H1 (cell line): ENCODE results near the gene NFATC1. TPM values are rescaled to one million over a fixed set of nuclear protein-coding genes. Genes with fewer than 3 reads are reported as not detected.

Experiments
- CTCF ChIA-PET: fragments of 300-600 bp; sonication (Branson Sonifier 250); formaldehyde crosslinking; loops from one replicate; lab custom pipeline; 2021; ENCODE audit not compliant: partially characterized antibody; lab: Charles Lee
- POLR2A ChIA-PET: fragments of 300-600 bp; sonication (Branson Sonifier 250); formaldehyde crosslinking; loops from one replicate; lab custom pipeline; 2021; ENCODE audit warnings: inconsistent platforms; ENCODE audit not compliant: partially characterized antibody; lab: Charles Lee
- DNase-seq, 2 experiments: peaks; one replicate each; pipeline versions ENCODE4 v3.0.0 to v3.0.0-alpha.2; 2010 to 2022; ENCODE audit warnings: low spot score in 2 of 2, low read depth in 1 of 2, mixed read lengths in 1 of 2
- FAIRE-seq: peaks from 2 replicates; lab custom pipeline; 2011; peaks lifted over from hg19 to GRCh38; lab: Jason Lieb, UNC
- H2AFZ ChIP-seq: 2 replicates; pipeline ENCODE4 v1.8.1; 2012; ENCODE audit warnings: low read length, inconsistent platforms
- H2AK5ac ChIP-seq: 2 replicates; pipeline ENCODE4 v1.6.1; 2013; ENCODE audit warnings: low read depth, low read length
- H2BK120ac ChIP-seq: replicated peaks from 2 replicates; pipeline ENCODE3; 2013; ENCODE audit warnings: low read depth, low read length, inconsistent platforms
- H2BK12ac ChIP-seq: 2 replicates; pipeline ENCODE4 v1.6.1; 2013; ENCODE audit warnings: low read depth, low read length
- H2BK15ac ChIP-seq: 2 replicates; pipeline ENCODE4 v1.6.1; 2013; ENCODE audit warnings: low read length
- H2BK20ac ChIP-seq: 2 replicates; pipeline ENCODE4 v1.6.1; 2013; ENCODE audit warnings: low read length
- H2BK5ac ChIP-seq: 2 replicates; pipeline ENCODE4 v1.6.1; 2013; ENCODE audit warnings: low read depth, low read length
- H3K14ac ChIP-seq: 2 replicates; pipeline ENCODE4 v1.6.1; 2013; ENCODE audit warnings: inconsistent platforms; ENCODE audit not compliant: insufficient read length
- H3K18ac ChIP-seq: 2 replicates; pipeline ENCODE4 v1.6.1; 2013; ENCODE audit warnings: low read length; ENCODE audit errors: extremely low read depth
- H3K23ac ChIP-seq: 2 replicates; pipeline ENCODE4 v1.6.1; 2013; ENCODE audit warnings: inconsistent platforms; ENCODE audit not compliant: insufficient read length
- H3K23me2 ChIP-seq: 2 replicates; pipeline ENCODE4 v1.6.1; 2013; ENCODE audit warnings: low read depth, low read length
- H3K27ac ChIP-seq: 2 replicates; pipeline ENCODE4 v1.6.1; 2011; ENCODE audit warnings: low read depth, low read length, inconsistent platforms
- H3K27me3 ChIP-seq, 4 experiments: replicated peaks in 1 of 4; 1 replicate in 1 of 4; 2 replicates in 3 of 4; pipeline versions ENCODE4 v1.6.1 to v1.8.1; 2011 to 2013; ENCODE audit warnings: low read length in 3 of 4, mild to moderate bottlenecking in 3 of 4, inconsistent platforms in 2 of 4, mixed read lengths in 2 of 4, moderate library complexity in 1 of 4; ENCODE audit not compliant: control insufficient read depth in 3 of 4, insufficient read depth in 3 of 4; ENCODE audit errors: extremely low read depth in 1 of 4
- H3K36me3 ChIP-seq, 4 experiments: 2 replicates each; pipeline versions ENCODE4 v1.6.1 to v1.8.1; 2011 to 2013; ENCODE audit warnings: mild to moderate bottlenecking in 4 of 4, low read length in 3 of 4, moderate library complexity in 2 of 4, control low read depth in 1 of 4, inconsistent platforms in 1 of 4; ENCODE audit not compliant: insufficient read depth in 4 of 4, control insufficient read depth in 2 of 4
- H3K4ac ChIP-seq: replicated peaks from 2 replicates; pipeline ENCODE3; 2013; ENCODE audit warnings: low read length, low read depth, mixed read lengths, inconsistent platforms; ENCODE audit not compliant: insufficient read length
- H3K4me1 ChIP-seq, 4 experiments: replicated peaks in 1 of 4; 1 replicate in 1 of 4; 2 replicates in 3 of 4; pipeline versions ENCODE4 v1.6.1 to v1.8.1; 2011 to 2013; ENCODE audit warnings: low read length in 3 of 4, inconsistent platforms in 2 of 4, mixed read lengths in 1 of 4; ENCODE audit not compliant: insufficient read depth in 4 of 4, control insufficient read depth in 3 of 4
- H3K4me2 ChIP-seq, 2 experiments: 2 replicates each; pipeline versions ENCODE4 v1.6.1 to v1.8.1; 2011 to 2013; ENCODE audit warnings: low read depth in 2 of 2, low read length in 2 of 2, control low read depth in 1 of 2, inconsistent platforms in 1 of 2, mild to moderate bottlenecking in 1 of 2; ENCODE audit not compliant: insufficient read depth in 1 of 2
- H3K4me3 ChIP-seq, 4 experiments: fragments of 200-600, 300-600 bp in 1 of 4; sonication (generic), shearing (Covaris generic), sonication (Bioruptor Twin) in 1 of 4; 2 replicates each; pipeline versions ENCODE4 v1.5.1 to v1.8.1; 2011 to 2016; ENCODE audit warnings: low read length in 4 of 4, low read depth in 3 of 4, control low read depth in 2 of 4, inconsistent platforms in 2 of 4, mild to moderate bottlenecking in 2 of 4, mixed read lengths in 1 of 4, moderate library complexity in 1 of 4; ENCODE audit not compliant: insufficient read depth in 2 of 4; ENCODE audit errors: extremely low read depth in 1 of 4
- H3K56ac ChIP-seq: replicated peaks from 2 replicates; pipeline ENCODE3; 2013; ENCODE audit warnings: low read depth, mild to moderate bottlenecking, mixed read lengths, low read length, inconsistent platforms; ENCODE audit not compliant: insufficient read length
- H3K79me1 ChIP-seq: 2 replicates; pipeline ENCODE4 v1.6.1; 2013; ENCODE audit warnings: low read depth, low read length, control low read depth
- H3K79me2 ChIP-seq, 2 experiments: 2 replicates each; pipeline versions ENCODE4 v1.6.1 to v1.8.1; 2012 to 2013; ENCODE audit warnings: low read length in 2 of 2, mild to moderate bottlenecking in 2 of 2, inconsistent platforms in 1 of 2; ENCODE audit not compliant: insufficient read depth in 2 of 2, control insufficient read depth in 1 of 2
- H3K9ac ChIP-seq, 4 experiments: replicated peaks in 1 of 4; 1 replicate in 1 of 4; 2 replicates in 3 of 4; pipeline versions ENCODE4 v1.6.1 to v1.8.1; 2011 to 2013; ENCODE audit warnings: low read depth in 3 of 4, low read length in 3 of 4, control low read depth in 2 of 4, mild to moderate bottlenecking in 2 of 4, moderate library complexity in 2 of 4, inconsistent platforms in 1 of 4; ENCODE audit errors: extremely low read depth in 1 of 4
- H3K9me3 ChIP-seq, 2 experiments: 2 replicates each; pipeline versions ENCODE4 v1.6.1 to v1.8.1; 2012 to 2013; ENCODE audit warnings: mild to moderate bottlenecking in 2 of 2, moderate library complexity in 2 of 2, control low read depth in 1 of 2, inconsistent platforms in 1 of 2, low read depth in 1 of 2, low read length in 1 of 2, mixed read lengths in 1 of 2; ENCODE audit not compliant: insufficient read depth in 2 of 2
- H4K20me1 ChIP-seq, 2 experiments: replicated peaks in 1 of 2; 2 replicates each; pipeline versions ENCODE3 to v1.8.1; 2011 to 2013; ENCODE audit warnings: inconsistent platforms in 2 of 2, low read length in 2 of 2, mild to moderate bottlenecking in 1 of 2; ENCODE audit not compliant: insufficient read depth in 2 of 2, control insufficient read depth in 1 of 2
- H4K5ac ChIP-seq: 2 replicates; pipeline ENCODE4 v1.6.1; 2013; ENCODE audit warnings: low read length, low read depth, mixed read lengths, inconsistent platforms; ENCODE audit not compliant: insufficient read length
- H4K8ac ChIP-seq: 2 replicates; pipeline ENCODE4 v1.8.0; 2013; ENCODE audit warnings: mild to moderate bottlenecking, moderate library complexity, low read length, inconsistent platforms; ENCODE audit not compliant: insufficient read depth; ENCODE audit errors: extremely low read depth
- H4K91ac ChIP-seq: replicated peaks from 2 replicates; pipeline ENCODE3; 2013; ENCODE audit warnings: low read length, mixed read lengths, inconsistent platforms; ENCODE audit not compliant: insufficient read length
- ATF2 ChIP-seq: IDR thresholded peaks from 2 replicates; pipeline ENCODE4 v1.6.1; 2012; ENCODE audit warnings: low read length, inconsistent platforms
- ATF3 ChIP-seq: IDR thresholded peaks from 2 replicates; pipeline ENCODE4 v1.6.1; 2011; ENCODE audit warnings: low read depth, mild to moderate bottlenecking, low read length; ENCODE audit not compliant: insufficient read depth
- CEBPB ChIP-seq: IDR thresholded peaks from 2 replicates; pipeline ENCODE4 v1.6.1; 2012; ENCODE audit warnings: low read depth, low read length
- KDM1A ChIP-seq: fragments of 200-600, 300-600 bp; sonication (generic); IDR thresholded peaks from 2 replicates; pipeline ENCODE4 v1.7.1; 2016; ENCODE audit warnings: mild to moderate bottlenecking, low read length, borderline replicate concordance
- RFX5 ChIP-seq: IDR thresholded peaks from 2 replicates; pipeline ENCODE4 v1.6.1; 2011; ENCODE audit warnings: low read depth, low read length, improper control_type of control experiment, borderline replicate concordance
- SIN3A ChIP-seq, 2 experiments: IDR thresholded peaks in 1 of 2; conservative IDR thresholded peaks in 1 of 2; 2 replicates each; pipeline ENCODE4 v1.6.1; 2011 to 2012; ENCODE audit warnings: low read length in 2 of 2, improper control_type of control experiment in 1 of 2, low read depth in 1 of 2, mild to moderate bottlenecking in 1 of 2
- YY1 ChIP-seq: IDR thresholded peaks from 2 replicates; pipeline ENCODE4 v1.6.1; 2011; ENCODE audit warnings: low read depth, mild to moderate bottlenecking, low read length
- WGBS, 2 experiments: shearing (Covaris generic) in 1 of 2; methylation state at CpG; one replicate each; pipeline versions ENCODE4 v1.1.6 to v1.1.7; 2013 to 2015; ENCODE audit warnings: low lambda C conversion rate in 2 of 2, mixed read lengths in 2 of 2, inconsistent platforms in 1 of 2, low coverage in 1 of 2, missing lambda C conversion rate in 1 of 2; ENCODE audit not compliant: insufficient replicate concordance in 2 of 2, insufficient coverage in 1 of 2, insufficient read length in 1 of 2; ENCODE audit errors: extremely low coverage in 1 of 2, missing lambda C conversion rate in 1 of 2; 5-methylcytosine and 5-hydroxymethylcytosine counted together
- polyA plus RNA-seq, 7 experiments: library from polyadenylated mRNA; depleted of rRNA in 3 of 7; stranded (reverse) in 5 of 7; unstranded in 2 of 7; fragments of >200 nt in 5 of 7; fragments of 200-250 nt in 2 of 7; gene quantifications; 1 replicate in 5 of 7; 2 replicates in 1 of 7; 4 replicates in 1 of 7; pipeline versions ENCODE4 v1.2.1 to v1.2.3, GENCODE V29; 2011 to 2013; ENCODE audit warnings: missing spikeins in 2 of 7, mixed read lengths in 2 of 7
- total RNA-seq: library from RNA; stranded (reverse); fragmentation: NEBNext Ultra II Directional; extraction: Animal tissue kit (Norgen Biotek cat#: 25700); gene quantifications from 2 replicates; pipeline ENCODE4 v1.2.1, GENCODE V29; 2021

NFATC1 gene
- total and polyA plus RNA-seq, 2 of the 8 experiments (the other 6 are each of a cell fraction or from before 2014, with no cell fraction given): 2.0 to 6.6 TPM

- no peak overlapping the region for H3K14ac ChIP-seq
- no peaks in the 10 kb centered on the region for H3K4me1 ChIP-seq
- no peak overlapping the region for H4K5ac ChIP-seq
- no peak overlapping the region for H4K91ac ChIP-seq
- H3K79me2 ChIP-seq: no peaks in the 10 kb centered on the region
- H3K4me2 ChIP-seq: no peak overlapping the region
- H2AK5ac ChIP-seq: no peak overlapping the region
- H3K27me3 ChIP-seq: no peaks in the 10 kb centered on the region; a peak in 1 of 7 replicates
- DNase-seq (no peak), FAIRE-seq (no peak)
- H3K23me2 ChIP-seq: peaks cover 11% of the 10 kb centered on the region; the same call in 1 of the 2 replicates
- no peak overlapping the region for H3K27ac ChIP-seq
- H2AFZ ChIP-seq: no peak overlapping the region
- no peaks in the 10 kb centered on the region for H3K36me3 ChIP-seq
- no peak overlapping the region for H2BK5ac ChIP-seq
- H4K8ac ChIP-seq: no peak overlapping the region
- CTCF ChIA-PET: interaction anchor here (0.5 to 1.9 kb wide), 4 partner anchors 17 to 440 kb away, joined by 3 to 5 read pairs (median 4); no protein-coding TSS in a partner anchor
- H2BK15ac ChIP-seq: no peak overlapping the region
- peaks cover 0 to 26% of the 10 kb centered on the region in 2 experiments; a peak in 2 of 4 replicates for H3K9me3 ChIP-seq
- H3K4ac ChIP-seq: no peak overlapping the region
- no peak overlapping the region for H3K9ac ChIP-seq
- H3K4me3 ChIP-seq: no peak overlapping the region
- no peak overlapping the region for H3K18ac ChIP-seq
- TF ChIP-seq KDM1A: no peak
- no peak for TF ChIP-seq ATF2
- no peak for TF ChIP-seq RFX5
- no peak for TF ChIP-seq YY1
- TF ChIP-seq SIN3A (conservative IDR thresholded peaks at IDR 0.05 in 1 of 2, IDR thresholded peaks at IDR 0.05 in 1 of 2; ENCODE audit: low read depth in 1 of 2, low read length in 2 of 2): no peak
- TF ChIP-seq CEBPB: no peak
- no peak for TF ChIP-seq ATF3
- no peaks in the 10 kb centered on the region for H3K79me1 ChIP-seq
- H2BK12ac ChIP-seq: no peak overlapping the region
- no peak overlapping the region for H3K23ac ChIP-seq
- H2BK20ac ChIP-seq: no peak overlapping the region
- H2BK120ac ChIP-seq: no peak overlapping the region
- H3K56ac ChIP-seq: no peak overlapping the region
- POLR2A ChIA-PET: no interaction called here
- H4K20me1 ChIP-seq: peaks cover 0 to 2% of the 10 kb centered on the region in 2 experiments
- WGBS, 2 experiments: 93% methylated on average over 18 of the region's 18 CpGs; no CpG with 5 or more reads in 1 of the 2 experiments
Measured at GRCh38 chr18:79545736-79546171, 150.0 kb downstream of the NFATC1 start.
